CD4-positive, alpha-beta T cell (primary cell): Measurements from ENCODE around the gene RAB31. TPM values are rescaled to one million over a fixed set of nuclear protein-coding genes. Genes with fewer than 3 reads are reported as not detected.

Source experiments
- ATAC-seq: fragments of 200-7000 bp; cut with Tn5 transposase; one replicate; pipeline ENCODE4 v1.10.0; 2022; ENCODE audit warnings: mild to moderate bottlenecking; ENCODE audit not compliant: poor library complexity
- CTCF ChIA-PET: fragments of 350-600 bp; sonication (Branson Sonifier 250); formaldehyde crosslinking; loops from one replicate; lab custom pipeline; 2021; ENCODE audit warnings: antibody characterized with exemption, inconsistent platforms; lab: Charles Lee
- POLR2A ChIA-PET: fragments of 350-600 bp; sonication (Branson Sonifier 250); formaldehyde crosslinking; loops from one replicate; lab custom pipeline; 2021; ENCODE audit warnings: antibody characterized with exemption, inconsistent platforms; lab: Charles Lee
- DNase-seq, 14 experiments: peaks; one replicate each; pipeline ENCODE4 v3.0.0-alpha.2; 2013 to 2020; ENCODE audit warnings: mixed read lengths in 2 of 14
- H3K27ac ChIP-seq, 2 donors: one replicate each; pipeline versions ENCODE4 v1.5.1 to v1.7.0; 2013; ENCODE audit warnings: low read length in 2 of 2, low read depth in 1 of 2, mild to moderate bottlenecking in 1 of 2
- H3K27me3 ChIP-seq, 2 experiments: 1 replicate in 1 of 2; 2 replicates in 1 of 2; pipeline versions ENCODE4 v1.6.1 to v1.7.0; 2013; ENCODE audit warnings: low read length in 2 of 2, control low read depth in 1 of 2, mild to moderate bottlenecking in 1 of 2, moderate library complexity in 1 of 2; ENCODE audit not compliant: insufficient read depth in 2 of 2, control insufficient read depth in 1 of 2
- H3K36me3 ChIP-seq: one replicate; pipeline ENCODE4 v1.6.1; 2013; ENCODE audit warnings: low read length, control low read depth; ENCODE audit not compliant: insufficient read depth
- H3K4me1 ChIP-seq: one replicate; pipeline ENCODE4 v1.6.1; 2013; ENCODE audit warnings: low read length, control low read depth; ENCODE audit not compliant: insufficient read depth
- H3K4me3 ChIP-seq: one replicate; pipeline ENCODE4 v1.5.1; 2013; ENCODE audit warnings: mild to moderate bottlenecking, low read length, moderate library complexity
- H3K9me3 ChIP-seq, 2 experiments: 1 replicate in 1 of 2; 2 replicates in 1 of 2; pipeline versions ENCODE4 v1.6.1 to v1.7.0; 2013; ENCODE audit warnings: low read length in 2 of 2, mild to moderate bottlenecking in 2 of 2, control low read depth in 1 of 2, moderate library complexity in 1 of 2; ENCODE audit not compliant: control insufficient read depth in 1 of 2, insufficient read depth in 1 of 2
- H3K27ac Mint-ChIP-seq: one replicate; pipeline ENCODE4 v1.8.0; 2020; ENCODE audit warnings: mixed read lengths
- H3K27me3 Mint-ChIP-seq: one replicate; pipeline ENCODE4 v1.8.0; 2021; ENCODE audit warnings: mixed read lengths
- H3K36me3 Mint-ChIP-seq: one replicate; pipeline ENCODE4 v1.8.0; 2021; ENCODE audit warnings: low read depth, mixed read lengths
- H3K4me1 Mint-ChIP-seq: one replicate; pipeline ENCODE4 v1.8.0; 2021; ENCODE audit warnings: low read depth, mixed read lengths
- H3K4me3 Mint-ChIP-seq: one replicate; pipeline ENCODE4 v1.8.0; 2020; ENCODE audit warnings: mild to moderate bottlenecking, mixed read lengths
- H3K9me3 Mint-ChIP-seq: one replicate; pipeline ENCODE4 v1.8.0; 2020; ENCODE audit warnings: mixed read lengths
- CTCF ChIP-seq: fragments of 200-600 bp; IDR thresholded peaks from one replicate; pipeline ENCODE4 v1.8.0; 2022; ENCODE audit warnings: antibody characterized with exemption, mild to moderate bottlenecking
- intact Hi-C, 2 experiments: fragments of 100-400 bp; cut with DNase I in 1 of 2; cut with micrococcal nuclease in 1 of 2; formaldehyde crosslinking; loops; one replicate each; pipeline versions ENCODE4 v1.15.1 to v1.9.0; 2023 to 2025; cut with DNase I, micrococcal nuclease
- total RNA-seq, 174 experiments: library from RNA in 2 of 174; stranded (reverse) in 2 of 174; gene quantifications; one replicate each; pipeline ENCODE4 v1.2.3 and lab custom pipeline; 2021 to 2026

Gene RAB31
- total RNA-seq, 2 experiments from 2014 or later: 1.1 to 1.3 TPM

GRCh38 chr18:9787712-9788111 lies 79.6 kb downstream of the RAB31 start:
- Histone ChIP-seq H3K36me3 (no peaks in the 10 kb centered on the region), H3K4me3 (no peak overlapping the region), H3K9me3 (peaks cover 0 to 4% of the 10 kb centered on the region in 2 experiments), H3K27ac (no peak overlapping the region), H3K4me1 (no peaks in the 10 kb centered on the region), H3K27me3 (no peaks in the 10 kb centered on the region)
- Mint-ChIP-seq H3K27me3 (peaks cover 21% of the 10 kb centered on the region), H3K36me3 (no peaks in the 10 kb centered on the region), H3K9me3 (no peaks in the 10 kb centered on the region), H3K27ac (no peak overlapping the region), H3K4me3 (no peak overlapping the region), H3K4me1 (no peaks in the 10 kb centered on the region)
- POLR2A ChIA-PET: no interaction called here
- CTCF ChIA-PET: no interaction called here
- no peak for ATAC-seq
- intact Hi-C loops: no loop called here
- DNase-seq: no peak
- no peak for TF ChIP-seq CTCF

GRCh38 chr18:9788140-9788539 lies 80.0 kb downstream of the RAB31 start:
- ATAC-seq (no peak), DNase-seq (no peak)
- intact Hi-C loops: no loop called here
- ChIA-PET POLR2A (no interaction called here), CTCF (no interaction called here)
- Mint-ChIP-seq H3K27ac (no peak overlapping the region), H3K27me3 (peaks cover 21% of the 10 kb centered on the region), H3K4me3 (no peak overlapping the region), H3K4me1 (no peaks in the 10 kb centered on the region), H3K36me3 (no peaks in the 10 kb centered on the region), H3K9me3 (no peaks in the 10 kb centered on the region)
- no peak for TF ChIP-seq CTCF
- Histone ChIP-seq H3K36me3 (no peaks in the 10 kb centered on the region), H3K27me3 (no peaks in the 10 kb centered on the region), H3K4me1 (no peaks in the 10 kb centered on the region), H3K4me3 (no peak overlapping the region), H3K9me3 (peaks cover 0 to 4% of the 10 kb centered on the region in 2 experiments), H3K27ac (no peak overlapping the region)

- H3K36me3 Mint-ChIP-seq: no peaks in the 10 kb centered on the region
- no peak overlapping the region for H3K4me3 Mint-ChIP-seq
- Histone ChIP-seq H3K27ac (no peak overlapping the region), H3K36me3 (no peaks in the 10 kb centered on the region), H3K4me1 (no peaks in the 10 kb centered on the region), H3K9me3 (peaks cover 0 to 4% of the 10 kb centered on the region in 2 experiments), H3K27me3 (no peaks in the 10 kb centered on the region), H3K4me3 (no peak overlapping the region)
- H3K27ac Mint-ChIP-seq: no peak overlapping the region
- H3K27me3 Mint-ChIP-seq: peaks cover 21% of the 10 kb centered on the region
- ChIA-PET CTCF (no interaction called here), POLR2A (no interaction called here)
- intact Hi-C loops: no loop called here
- H3K9me3 Mint-ChIP-seq: no peaks in the 10 kb centered on the region
- DNase-seq (no peak), ATAC-seq (no peak)
- H3K4me1 Mint-ChIP-seq: no peaks in the 10 kb centered on the region
- TF ChIP-seq CTCF: no peak
These were observed 80.8 kb downstream of the RAB31 start for GRCh38 chr18:9788860-9789259.
